ENCODE measurements around the gene CDC5L. TPM values are rescaled to one million over a fixed set of nuclear protein-coding genes. Genes with fewer than 3 reads are reported as not detected.

The CDC5L gene
- total and polyA plus RNA-seq, 2 experiments from 2014 or later = 17.1 to 20.3 TPM

GRCh38 chr6:44415449-44415848, 27.9 kb downstream of the CDC5L start:
- Histone ChIP-seq H3K4me1 (ENCODE audit: low read depth) (no peaks in the 10 kb centered on the region), H3K36me3 (peaks cover 12% of the 10 kb centered on the region), H3K27ac (no peak overlapping the region), H3K27me3 (no peaks in the 10 kb centered on the region), H3K4me3 (no peak overlapping the region), H3K9me3 (ENCODE audit: low read depth) (no peaks in the 10 kb centered on the region)
- no peak for DNase-seq (ENCODE audit: low read depth in 1 of 2, low spot score in 1 of 2)
- no peak for TF ChIP-seq CTCF (IDR thresholded peaks at IDR 0.05; ENCODE audit: low read depth, low read length)

GRCh38 chr6:44415873-44416502, 28.5 kb downstream of the CDC5L start:
- H3K4me1 ChIP-seq (ENCODE audit: low read depth) = no peaks in the 10 kb centered on the region
- H3K4me3 ChIP-seq = no peak overlapping the region
- no peaks in the 10 kb centered on the region for H3K9me3 ChIP-seq (ENCODE audit: low read depth)
- no peak for TF ChIP-seq CTCF (IDR thresholded peaks at IDR 0.05; ENCODE audit: low read depth, low read length)
- peaks cover 15% of the 10 kb centered on the region for H3K36me3 ChIP-seq
- H3K27me3 ChIP-seq = no peaks in the 10 kb centered on the region
- H3K27ac ChIP-seq = no peak overlapping the region
- DNase-seq (ENCODE audit: low read depth in 1 of 2, low spot score in 1 of 2) = peak in 1 of 2 donors; percentile 36

- Histone ChIP-seq H3K9me3 (ENCODE audit: low read depth) (no peaks in the 10 kb centered on the region), H3K27me3 (no peaks in the 10 kb centered on the region), H3K27ac (no peak overlapping the region), H3K36me3 (peaks cover 71% of the 10 kb centered on the region), H3K4me1 (ENCODE audit: low read depth) (no peaks in the 10 kb centered on the region), H3K4me3 (no peak overlapping the region)
- no peak for DNase-seq (ENCODE audit: low read depth in 1 of 2, low spot score in 1 of 2)
- TF ChIP-seq CTCF (IDR thresholded peaks at IDR 0.05; ENCODE audit: low read depth, low read length) = no peak
These were observed 35.0 kb downstream of the CDC5L start for GRCh38 chr6:44422531-44422930.

GRCh38 chr6:44423306-44423705, 35.8 kb downstream of the CDC5L start:
- no peak for DNase-seq (ENCODE audit: low read depth in 1 of 2, low spot score in 1 of 2)
- peaks cover 75% of the 10 kb centered on the region for H3K36me3 ChIP-seq
- TF ChIP-seq CTCF (IDR thresholded peaks at IDR 0.05; ENCODE audit: low read depth, low read length) = no peak
- H3K4me1 ChIP-seq (ENCODE audit: low read depth) = no peaks in the 10 kb centered on the region
- H3K27me3 ChIP-seq = no peaks in the 10 kb centered on the region
- H3K27ac ChIP-seq = no peak overlapping the region
- no peak overlapping the region for H3K4me3 ChIP-seq
- no peaks in the 10 kb centered on the region for H3K9me3 ChIP-seq (ENCODE audit: low read depth)

- H3K4me1 ChIP-seq (ENCODE audit: low read depth) = no peaks in the 10 kb centered on the region
- H3K27ac ChIP-seq = no peak overlapping the region
- DNase-seq (ENCODE audit: low read depth in 1 of 2, low spot score in 1 of 2) = no peak
- H3K4me3 ChIP-seq = no peak overlapping the region
- TF ChIP-seq CTCF (IDR thresholded peaks at IDR 0.05; ENCODE audit: low read depth, low read length) = no peak
- H3K36me3 ChIP-seq = peaks cover 67% of the 10 kb centered on the region
- H3K9me3 ChIP-seq (ENCODE audit: low read depth) = no peaks in the 10 kb centered on the region
- no peaks in the 10 kb centered on the region for H3K27me3 ChIP-seq
These were observed 38.4 kb downstream of the CDC5L start for GRCh38 chr6:44425951-44426350.

Data from cardiac muscle cell (in vitro differentiated cells and primary cell).